GM12878 (cell line): Measurements from ENCODE around the gene CTXN1. TPM values are rescaled to one million over a fixed set of nuclear protein-coding genes. Genes with fewer than 3 reads are reported as not detected.

Experiments
- CHD1 ChIP-seq: IDR thresholded peaks from 2 replicates; pipeline ENCODE4 v1.6.1; 2012; ENCODE audit warnings: low read depth, low read length, improper control_type of control experiment
- FOS ChIP-seq: IDR thresholded peaks from 3 replicates; pipeline ENCODE4 v1.6.1; 2011; ENCODE audit warnings: borderline replicate concordance; ENCODE audit not compliant: insufficient read length; ENCODE audit errors: extremely low read depth
- IKZF2 ChIP-seq, 2 experiments: fragments of 450-650 bp; IDR thresholded peaks; 2 replicates each; pipeline ENCODE4 v1.6.1; 2017; ENCODE audit warnings: mild to moderate bottlenecking in 2 of 2, moderate library complexity in 2 of 2
- LARP7 ChIP-seq: fragments of 450-650 bp; IDR thresholded peaks from 2 replicates; pipeline ENCODE4 v1.6.1; 2017; ENCODE audit warnings: mild to moderate bottlenecking
- MEF2A ChIP-seq: IDR thresholded peaks from 2 replicates; pipeline ENCODE4 v1.6.1; 2011; ENCODE audit warnings: low read depth, mild to moderate bottlenecking, low read length, moderate library complexity; ENCODE audit not compliant: insufficient read depth
- MLLT1 ChIP-seq: fragments of 450-650 bp; IDR thresholded peaks from 2 replicates; pipeline ENCODE4 v1.6.1; 2016; ENCODE audit warnings: mild to moderate bottlenecking
- PBX3 ChIP-seq: IDR thresholded peaks from 2 replicates; pipeline ENCODE4 v1.6.1; 2011; ENCODE audit warnings: mild to moderate bottlenecking, low read depth, low read length, moderate library complexity; ENCODE audit not compliant: insufficient replicate concordance
- PML ChIP-seq: IDR thresholded peaks from 2 replicates; pipeline ENCODE4 v1.6.1; 2012; ENCODE audit warnings: low read length, inconsistent platforms
- RAD21 ChIP-seq: IDR thresholded peaks from 2 replicates; pipeline ENCODE4 v1.6.1; 2011; ENCODE audit warnings: mild to moderate bottlenecking, low read depth, low read length, moderate library complexity; ENCODE audit not compliant: insufficient read depth
- SIN3A ChIP-seq: IDR thresholded peaks from 2 replicates; pipeline ENCODE4 v1.6.1; 2012; ENCODE audit warnings: low read depth, low read length, improper control_type of control experiment
- SMAD5 ChIP-seq: IDR thresholded peaks from 2 replicates; pipeline ENCODE4 v1.6.1; 2016; ENCODE audit warnings: antibody characterized with exemption, low read depth
- SUPT20H ChIP-seq: IDR thresholded peaks from 2 replicates; pipeline ENCODE4 v1.6.1; 2011; ENCODE audit warnings: low read depth, mild to moderate bottlenecking, low read length, moderate library complexity, borderline replicate concordance; ENCODE audit not compliant: control insufficient read depth
- ZNF592 ChIP-seq: fragments of 450-650 bp; IDR thresholded peaks from 2 replicates; pipeline ENCODE4 v1.6.1; 2017; ENCODE audit warnings: mild to moderate bottlenecking, moderate library complexity
- polyA plus RNA-seq, 11 experiments: library from polyadenylated mRNA; depleted of rRNA in 4 of 11; unstranded in 6 of 11; stranded (reverse) in 5 of 11; fragments of >200 nt; fragmentation: Nextera tagmentation in 4 of 11; fragmentation: Illumina TruSeq in 1 of 11; extraction: Ambion mirVana in 4 of 11; extraction: Trizol in 1 of 11; gene quantifications; 1 replicate in 1 of 11; 2 replicates in 10 of 11; pipeline versions ENCODE4 v1.2.1 to v1.2.3, GENCODE V29; 2011 to 2016; ENCODE audit warnings: inconsistent platforms in 2 of 11, missing spikeins in 2 of 11, low read depth in 1 of 11
- total RNA-seq, 4 experiments: library from RNA; depleted of rRNA in 3 of 4; stranded (reverse); fragments of >200 nt in 3 of 4; fragmentation: Illumina TruSeq in 1 of 4; extraction: Trizol in 1 of 4; gene quantifications; 2 replicates each; pipeline versions ENCODE4 v1.2.1 to v1.2.3, GENCODE V29; 2013 to 2021
- TF ChIP-seq, protein P1 (sequence below): fragments of 450-650 bp; formaldehyde crosslinking; IDR thresholded peaks from 2 replicates; pipeline ENCODE4 v1.4.0; 2022; ENCODE audit warnings: mild to moderate bottlenecking, moderate library complexity
- TF ChIP-seq, protein P2 (sequence below): fragments of 450-650 bp; IDR thresholded peaks from 2 replicates; pipeline ENCODE4 v1.6.1; 2017; ENCODE audit warnings: mild to moderate bottlenecking

CTXN1 gene
- total and polyA plus RNA-seq, 10 of the 15 experiments (the other 5 are each of a cell fraction or from before 2014, with no cell fraction given): 0.04 to 1.0 (median 0.38) TPM; not detected in 4

GRCh38 chr19:7928741-7929701, 3.1 kb upstream of the CTXN1 start (continued):
- TF ChIP-seq MLLT1: no peak
- no peak for TF ChIP-seq ZNF592
- TF ChIP-seq, protein P1, sequence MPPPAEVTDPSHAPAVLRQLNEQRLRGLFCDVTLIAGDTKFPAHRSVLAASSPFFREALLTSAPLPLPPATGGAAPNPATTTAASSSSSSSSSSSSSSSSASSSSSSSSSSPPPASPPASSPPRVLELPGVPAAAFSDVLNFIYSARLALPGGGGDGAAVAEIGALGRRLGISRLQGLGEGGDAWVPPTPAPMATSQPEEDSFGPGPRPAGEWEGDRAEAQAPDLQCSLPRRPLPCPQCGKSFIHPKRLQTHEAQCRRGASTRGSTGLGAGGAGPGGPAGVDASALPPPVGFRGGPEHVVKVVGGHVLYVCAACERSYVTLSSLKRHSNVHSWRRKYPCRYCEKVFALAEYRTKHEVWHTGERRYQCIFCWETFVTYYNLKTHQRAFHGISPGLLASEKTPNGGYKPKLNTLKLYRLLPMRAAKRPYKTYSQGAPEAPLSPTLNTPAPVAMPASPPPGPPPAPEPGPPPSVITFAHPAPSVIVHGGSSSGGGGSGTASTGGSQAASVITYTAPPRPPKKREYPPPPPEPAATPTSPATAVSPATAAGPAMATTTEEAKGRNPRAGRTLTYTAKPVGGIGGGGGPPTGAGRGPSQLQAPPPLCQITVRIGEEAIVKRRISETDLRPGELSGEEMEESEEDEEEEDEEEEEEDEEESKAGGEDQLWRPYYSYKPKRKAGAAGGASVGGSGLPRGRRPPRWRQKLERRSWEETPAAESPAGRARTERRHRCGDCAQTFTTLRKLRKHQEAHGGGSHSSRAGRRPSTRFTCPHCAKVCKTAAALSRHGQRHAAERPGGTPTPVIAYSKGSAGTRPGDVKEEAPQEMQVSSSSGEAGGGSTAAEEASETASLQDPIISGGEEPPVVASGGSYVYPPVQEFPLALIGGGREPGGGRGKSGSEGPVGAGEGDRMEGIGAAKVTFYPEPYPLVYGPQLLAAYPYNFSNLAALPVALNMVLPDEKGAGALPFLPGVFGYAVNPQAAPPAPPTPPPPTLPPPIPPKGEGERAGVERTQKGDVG (CRISPR knock-in tag): no peak
- TF ChIP-seq MEF2A: no peak
- peak; percentile 20 to 42; a peak in 2 of 4 replicates for TF ChIP-seq IKZF2 (IDR thresholded peaks at IDR 0.05)
- no peak for TF ChIP-seq FOS
- TF ChIP-seq CHD1: no peak
- TF ChIP-seq, protein P2, sequence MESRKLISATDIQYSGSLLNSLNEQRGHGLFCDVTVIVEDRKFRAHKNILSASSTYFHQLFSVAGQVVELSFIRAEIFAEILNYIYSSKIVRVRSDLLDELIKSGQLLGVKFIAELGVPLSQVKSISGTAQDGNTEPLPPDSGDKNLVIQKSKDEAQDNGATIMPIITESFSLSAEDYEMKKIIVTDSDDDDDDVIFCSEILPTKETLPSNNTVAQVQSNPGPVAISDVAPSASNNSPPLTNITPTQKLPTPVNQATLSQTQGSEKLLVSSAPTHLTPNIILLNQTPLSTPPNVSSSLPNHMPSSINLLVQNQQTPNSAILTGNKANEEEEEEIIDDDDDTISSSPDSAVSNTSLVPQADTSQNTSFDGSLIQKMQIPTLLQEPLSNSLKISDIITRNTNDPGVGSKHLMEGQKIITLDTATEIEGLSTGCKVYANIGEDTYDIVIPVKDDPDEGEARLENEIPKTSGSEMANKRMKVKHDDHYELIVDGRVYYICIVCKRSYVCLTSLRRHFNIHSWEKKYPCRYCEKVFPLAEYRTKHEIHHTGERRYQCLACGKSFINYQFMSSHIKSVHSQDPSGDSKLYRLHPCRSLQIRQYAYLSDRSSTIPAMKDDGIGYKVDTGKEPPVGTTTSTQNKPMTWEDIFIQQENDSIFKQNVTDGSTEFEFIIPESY: 0 out of 2 replicates have a peak, but pooled peaks have one; percentile 11
- TF ChIP-seq SIN3A: no peak
- TF ChIP-seq PBX3: no peak
- 0 out of 2 replicates have a peak, but pooled peaks have one; percentile 36 for TF ChIP-seq LARP7
- no peak for TF ChIP-seq SUPT20H
- TF ChIP-seq PML: no peak
- TF ChIP-seq SMAD5: no peak
- TF ChIP-seq RAD21: peak; percentile 55
